ENCODE data around the gene PIN1.
"Not testable (repeated sequence)": the region's sequence is repeated elsewhere in the genome, so short reads cannot be mapped to it uniquely, and the experiment has no call there.

PIN1 gene

DNA sequence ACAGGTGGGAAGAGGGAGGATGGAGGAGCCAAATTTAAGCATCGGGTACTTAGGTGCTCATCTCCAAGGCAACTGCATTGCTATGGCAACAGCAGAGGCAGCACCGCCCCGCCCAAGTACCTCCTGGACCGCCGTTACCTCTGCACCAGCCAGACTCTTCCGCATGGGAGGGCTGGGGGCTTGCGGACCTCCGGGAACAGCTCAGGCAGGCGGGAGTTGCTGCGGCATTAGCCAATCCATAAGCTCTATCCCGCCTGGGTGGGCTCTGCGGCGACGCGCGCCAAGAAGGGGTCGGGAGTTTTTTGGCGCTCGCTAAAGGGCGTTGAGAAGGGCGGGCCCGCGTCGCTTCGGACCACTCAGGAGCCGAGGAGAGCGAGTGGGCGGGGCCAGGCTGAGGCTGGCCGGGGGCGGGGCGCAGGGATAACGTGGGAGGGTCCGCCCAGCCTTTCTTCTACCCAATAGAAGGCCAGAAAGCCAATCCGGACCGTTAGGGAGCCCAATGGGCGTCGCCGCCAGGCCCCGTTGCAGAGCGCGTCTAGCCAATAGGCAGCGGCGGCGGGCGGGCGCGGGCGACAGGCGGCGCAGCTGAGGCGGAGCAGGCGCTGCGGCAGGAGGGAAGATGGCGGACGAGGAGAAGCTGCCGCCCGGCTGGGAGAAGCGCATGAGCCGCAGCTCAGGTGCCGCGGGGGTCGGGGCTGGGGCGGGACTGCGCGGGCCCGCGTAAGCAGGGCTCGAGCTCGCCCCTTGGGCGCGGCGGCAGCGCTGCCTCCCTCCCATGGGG lies at the start of gene PIN1:
TSS of gene PIN1 (plus strand) at position 593 of the 781 bp plus-strand sequence. CDS start at position 620, 27 bp downstream.
- DNase-seq, result peak; percentile 99

DNA sequence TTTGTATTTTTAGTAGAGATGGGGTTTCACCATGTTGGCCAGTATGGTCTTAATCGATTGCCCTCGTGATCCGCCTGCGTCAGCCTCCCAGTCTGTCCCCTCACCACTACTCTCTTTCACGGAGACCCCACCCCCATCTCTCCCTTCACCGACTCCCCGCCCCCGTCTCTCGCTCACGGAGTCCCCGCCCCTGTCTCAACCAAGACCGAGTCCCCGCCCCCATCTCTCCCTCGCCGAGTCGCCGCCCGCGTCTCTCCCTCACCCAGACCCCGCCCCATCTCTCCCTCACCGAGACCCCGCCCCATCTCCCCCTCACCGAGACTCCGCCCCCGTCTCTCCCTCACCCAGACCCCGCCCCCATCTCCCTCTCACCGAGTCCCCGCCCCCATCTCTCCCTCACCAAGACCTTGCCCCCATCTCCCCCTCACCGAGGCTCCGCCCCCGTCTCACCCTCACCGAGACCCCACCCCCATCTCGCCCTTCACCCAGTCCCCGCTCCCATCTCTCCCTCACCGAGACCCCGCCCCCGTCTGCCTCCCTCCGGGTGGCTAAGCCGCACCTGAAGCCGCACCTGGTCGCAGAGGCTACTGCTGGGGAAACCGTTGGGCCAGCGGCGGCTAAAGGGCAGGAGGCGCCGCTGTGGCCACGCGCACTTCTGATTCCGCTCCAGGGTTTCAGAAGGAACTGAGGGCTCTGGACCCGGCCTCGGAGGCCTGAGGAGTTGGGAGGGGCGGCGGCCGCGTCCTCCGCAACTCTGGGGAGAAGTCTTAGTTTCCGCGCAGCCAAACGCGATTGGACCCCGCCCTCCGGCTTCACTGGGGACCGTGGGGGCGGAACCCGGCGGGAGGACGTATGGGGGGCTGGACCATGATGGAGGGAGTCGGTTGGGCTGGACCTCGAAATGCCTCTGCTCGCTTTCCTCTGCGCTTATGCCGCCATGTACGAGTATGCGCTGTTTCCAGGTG lies 49.5 kb upstream of the PIN1 start:
- peak; percentile 95 for DNase-seq

DNA sequence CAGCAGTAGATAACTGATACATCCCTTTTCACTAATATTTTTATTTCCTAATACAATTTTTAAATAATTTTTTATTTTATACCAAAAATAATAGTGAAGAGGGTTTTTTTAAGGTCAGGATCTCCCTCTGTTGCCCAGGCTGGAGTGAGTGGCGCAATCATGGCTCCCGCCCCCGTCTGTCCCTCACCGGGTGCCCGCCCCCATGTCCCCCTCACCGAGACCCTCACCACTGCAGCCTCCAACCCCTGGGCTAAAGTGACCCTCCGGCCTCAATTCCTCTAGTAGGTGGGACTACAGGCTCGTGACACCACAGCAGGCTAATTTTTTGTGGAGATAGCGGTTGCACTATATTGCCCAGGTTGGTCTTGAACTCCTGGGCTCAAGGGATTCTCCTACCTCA lies 48.8 kb upstream of the PIN1 start:
- no peak for DNase-seq

DNA sequence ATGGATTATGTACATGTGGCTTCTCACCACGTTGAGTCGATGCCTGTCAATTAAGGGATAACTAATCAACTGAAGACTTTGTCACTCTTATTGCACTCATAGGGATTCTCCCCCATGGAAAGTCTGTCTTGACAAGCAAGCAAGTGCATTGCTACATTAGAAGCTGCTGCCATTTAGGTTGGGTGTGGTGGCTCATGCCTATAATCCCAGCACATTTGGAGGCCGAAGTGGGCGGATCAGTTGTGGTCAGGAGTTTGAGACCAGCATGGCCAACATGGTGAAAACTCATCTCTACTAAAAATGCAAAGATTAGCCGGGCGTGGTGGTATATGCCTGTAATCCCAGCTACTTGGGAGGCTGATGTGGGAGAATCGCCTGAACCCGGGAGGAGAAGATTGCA lies 48.3 kb upstream of the PIN1 start:
- no peak for DNase-seq

GRCh38 chr19:9788604-9789003 lies 46.5 kb upstream of the PIN1 start:
- DNase-seq, result not testable (repeated sequence)

DNA sequence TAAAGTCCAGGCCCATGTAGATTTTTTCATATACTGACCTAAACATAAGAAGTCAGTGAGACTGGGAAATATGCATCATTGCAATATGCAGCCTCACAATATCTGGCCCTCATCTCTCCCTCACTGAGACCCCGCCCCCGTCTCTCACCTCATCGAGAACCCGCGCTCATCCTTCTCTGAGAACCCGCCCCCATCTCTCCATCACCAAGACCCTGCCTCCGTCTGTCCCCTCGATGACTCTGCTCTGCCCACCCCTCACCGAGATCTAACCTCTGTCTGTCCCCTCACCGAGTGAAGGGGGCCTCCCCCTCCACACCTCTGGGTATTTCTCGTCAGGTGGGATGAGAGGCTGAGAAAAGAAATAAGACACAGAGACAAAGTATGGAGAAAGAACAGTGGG lies 46.1 kb upstream of the PIN1 start:
- no peak for DNase-seq

DNA sequence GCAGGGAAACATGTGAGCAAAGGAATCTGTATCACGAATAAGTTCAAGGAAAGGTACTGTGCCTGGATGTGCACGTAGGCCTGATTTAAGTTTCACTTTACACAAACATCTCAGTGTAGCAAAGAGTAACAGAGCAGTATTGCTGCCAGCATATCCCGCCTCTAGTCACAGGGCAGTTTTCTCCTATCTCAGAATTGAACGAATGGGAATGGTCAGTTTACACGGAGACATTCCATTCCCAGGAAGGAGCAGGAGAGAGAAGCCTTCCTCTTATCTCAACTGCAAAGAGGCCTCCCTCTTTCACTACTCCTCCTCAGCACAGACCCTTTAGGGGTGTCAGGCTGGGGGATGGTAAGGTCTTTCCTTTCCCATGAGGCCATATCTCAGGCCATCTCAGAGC lies 45.5 kb upstream of the PIN1 start:
- DNase-seq, result not testable (repeated sequence)

DNA sequence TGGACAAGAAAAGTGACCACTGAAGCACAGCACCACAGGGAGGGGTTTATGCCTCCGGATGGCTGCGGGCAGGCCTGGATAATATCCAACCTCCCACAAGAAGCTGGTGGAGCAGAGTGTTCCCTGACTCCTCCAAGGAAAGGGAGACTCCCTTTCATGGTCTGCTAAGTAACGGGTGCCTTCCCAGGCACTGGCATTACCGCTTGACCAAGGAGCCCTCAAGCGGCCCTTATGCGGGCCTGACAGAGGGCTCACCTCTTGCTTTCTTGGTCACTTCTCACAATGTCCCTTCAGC lies 44.1 kb upstream of the PIN1 start:
- DNase-seq, result not testable (repeated sequence)

DNA sequence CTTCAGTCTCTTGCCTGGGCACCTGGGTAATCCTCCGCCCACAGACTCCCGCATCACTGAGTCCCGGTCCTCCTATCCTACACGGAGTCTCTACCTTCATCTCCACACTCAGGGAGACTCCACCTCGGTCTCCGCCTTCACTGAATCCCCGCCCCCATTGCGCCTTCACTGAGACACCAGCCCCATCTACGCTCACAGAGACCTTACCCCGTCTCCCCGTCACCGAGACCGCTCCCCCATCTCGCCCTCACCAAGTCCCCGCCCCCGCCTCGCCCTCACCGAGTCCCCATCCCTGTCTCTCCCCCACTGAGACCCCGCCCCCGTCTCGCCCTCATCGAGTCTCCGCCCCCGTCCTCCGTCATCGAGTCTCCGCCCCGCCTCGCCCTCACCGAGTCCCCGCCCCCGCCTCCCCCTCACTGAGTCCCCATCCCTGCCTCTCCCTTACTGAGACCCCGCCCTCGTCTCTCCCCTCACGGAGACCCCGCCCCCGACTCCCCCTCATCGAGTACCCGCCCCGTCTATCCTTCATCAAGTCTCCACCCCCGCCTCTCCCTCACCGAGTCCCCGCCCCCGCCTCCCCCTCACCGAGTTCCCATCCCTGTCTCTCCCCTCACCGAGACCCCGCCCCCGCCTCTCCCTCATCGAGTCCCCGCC lies 43.4 kb upstream of the PIN1 start:
- peak; percentile 94 for DNase-seq

DNA sequence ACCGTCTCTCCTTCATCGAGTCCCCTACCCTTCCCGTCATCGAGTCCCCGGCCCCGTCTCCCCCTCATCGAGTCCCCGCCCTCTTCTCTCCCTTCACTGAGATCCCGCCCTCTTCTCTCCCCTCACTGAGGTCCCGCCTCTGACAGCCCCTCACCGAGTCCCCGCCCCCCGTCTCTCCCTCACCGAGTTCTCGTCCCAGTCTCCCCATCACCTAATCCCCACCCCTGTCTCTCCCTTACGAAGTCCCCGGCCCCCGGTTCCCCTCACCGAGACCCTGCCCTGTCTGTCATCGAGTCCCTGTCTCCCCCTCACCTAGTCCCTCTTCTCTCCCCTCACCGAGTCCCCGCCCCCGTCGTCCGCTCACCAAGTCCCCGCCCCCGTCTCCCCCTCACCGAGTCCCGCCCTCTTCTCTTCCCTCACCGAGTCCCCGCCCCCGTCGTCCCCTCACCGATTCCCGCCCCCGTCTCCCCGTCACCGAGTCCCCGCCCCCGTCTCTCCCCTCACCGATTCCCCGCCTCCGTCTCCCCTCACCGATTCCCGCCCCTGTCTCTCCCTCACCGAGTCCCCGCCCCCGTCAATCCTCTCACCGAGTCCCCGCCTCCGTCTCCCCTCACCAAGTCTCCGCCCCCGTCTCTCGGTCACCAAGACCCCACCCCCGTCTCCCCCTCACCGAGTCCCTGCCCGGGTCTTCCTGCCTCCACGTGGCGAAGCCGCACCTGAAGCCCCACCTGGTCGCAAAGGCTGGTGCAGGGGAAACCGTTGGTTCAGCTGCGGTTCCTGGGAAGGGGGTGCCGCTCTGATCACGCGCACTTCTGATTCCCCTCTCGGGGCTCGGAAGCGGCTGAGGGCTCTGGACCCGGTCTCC lies 42.7 kb upstream of the PIN1 start:
- peak; percentile 95 for DNase-seq

- no peak for DNase-seq
Observed at GRCh38 chr19:9793071-9793591, 42.0 kb upstream of the PIN1 start.

DNA sequence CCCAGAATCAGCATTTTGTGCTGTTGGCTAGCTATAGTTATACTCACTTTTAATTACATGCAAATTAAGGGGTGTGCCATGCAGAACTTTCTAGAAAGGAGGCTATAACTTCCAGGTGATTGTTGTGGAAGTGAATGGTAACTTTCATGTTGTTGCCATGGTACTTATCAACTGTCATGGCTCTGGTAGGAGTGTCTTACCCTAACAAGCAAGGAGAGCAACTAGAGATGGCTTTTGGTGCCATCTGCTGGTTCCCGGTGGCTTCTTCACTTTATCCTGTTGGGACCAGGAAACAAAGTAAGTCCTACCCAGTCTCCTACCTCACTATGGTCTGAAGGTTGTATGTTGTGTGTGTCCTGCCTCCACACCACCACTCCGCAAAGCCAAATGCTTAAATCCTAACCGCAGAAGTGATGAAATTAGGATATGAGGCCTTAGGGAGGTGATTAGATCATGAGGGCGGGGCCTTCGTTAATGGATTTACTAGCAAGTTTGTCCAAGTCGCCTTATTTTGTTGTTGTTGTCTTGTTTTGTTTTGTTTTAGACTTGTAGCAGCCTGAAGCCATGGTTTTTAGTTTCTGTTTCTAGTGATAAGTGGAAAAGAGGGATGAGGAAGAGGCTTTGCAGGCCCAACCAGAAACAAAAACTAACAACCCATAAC lies 38.9 kb upstream of the PIN1 start:
- DNase-seq, result peak; percentile 87

- DNase-seq, result no peak
Observed at GRCh38 chr19:9797871-9798270, 37.2 kb upstream of the PIN1 start.

DNA sequence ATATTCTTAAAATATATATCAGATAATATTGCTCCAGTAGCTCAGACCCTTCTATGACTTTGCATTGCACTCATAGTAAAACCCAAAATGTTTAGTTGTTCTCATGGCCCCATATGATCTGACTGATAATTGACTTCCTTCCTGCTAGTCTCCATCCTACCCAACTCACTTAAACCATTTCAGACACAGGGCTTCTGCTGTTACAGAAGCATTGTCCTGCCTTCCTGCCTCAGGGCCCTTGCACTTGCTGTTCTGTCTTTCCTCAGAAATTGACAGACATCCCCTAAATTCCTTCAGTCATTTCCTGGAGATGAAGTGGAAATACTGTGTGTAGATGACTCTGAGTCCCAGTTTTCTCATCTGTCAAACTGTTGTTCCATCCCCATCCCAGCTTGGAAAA lies 36.0 kb upstream of the PIN1 start:
- no peak for DNase-seq

DNA sequence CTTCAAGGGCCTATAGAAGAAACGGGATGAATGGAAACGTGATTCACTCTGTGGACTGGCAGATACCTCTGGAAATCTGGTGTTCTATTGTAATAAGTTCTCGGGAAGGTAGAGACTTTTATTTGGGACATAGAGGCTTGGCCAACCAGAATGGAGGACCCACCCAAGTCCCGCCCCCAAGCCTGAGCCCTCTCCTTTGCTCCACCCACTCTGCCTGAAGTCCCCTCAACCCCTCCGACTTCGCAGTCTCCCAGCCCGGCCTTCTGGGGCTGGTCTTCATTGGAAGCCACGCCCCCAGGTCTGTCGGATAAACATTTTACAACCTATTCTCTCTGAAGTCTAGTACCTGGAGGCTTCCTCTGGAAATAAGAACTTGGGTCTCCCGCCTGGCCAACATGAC lies 33.1 kb upstream of the PIN1 start:
- no peak for DNase-seq

GRCh38 chr19:9806803-9807202 lies 28.3 kb upstream of the PIN1 start:
- DNase-seq, result no peak

DNA sequence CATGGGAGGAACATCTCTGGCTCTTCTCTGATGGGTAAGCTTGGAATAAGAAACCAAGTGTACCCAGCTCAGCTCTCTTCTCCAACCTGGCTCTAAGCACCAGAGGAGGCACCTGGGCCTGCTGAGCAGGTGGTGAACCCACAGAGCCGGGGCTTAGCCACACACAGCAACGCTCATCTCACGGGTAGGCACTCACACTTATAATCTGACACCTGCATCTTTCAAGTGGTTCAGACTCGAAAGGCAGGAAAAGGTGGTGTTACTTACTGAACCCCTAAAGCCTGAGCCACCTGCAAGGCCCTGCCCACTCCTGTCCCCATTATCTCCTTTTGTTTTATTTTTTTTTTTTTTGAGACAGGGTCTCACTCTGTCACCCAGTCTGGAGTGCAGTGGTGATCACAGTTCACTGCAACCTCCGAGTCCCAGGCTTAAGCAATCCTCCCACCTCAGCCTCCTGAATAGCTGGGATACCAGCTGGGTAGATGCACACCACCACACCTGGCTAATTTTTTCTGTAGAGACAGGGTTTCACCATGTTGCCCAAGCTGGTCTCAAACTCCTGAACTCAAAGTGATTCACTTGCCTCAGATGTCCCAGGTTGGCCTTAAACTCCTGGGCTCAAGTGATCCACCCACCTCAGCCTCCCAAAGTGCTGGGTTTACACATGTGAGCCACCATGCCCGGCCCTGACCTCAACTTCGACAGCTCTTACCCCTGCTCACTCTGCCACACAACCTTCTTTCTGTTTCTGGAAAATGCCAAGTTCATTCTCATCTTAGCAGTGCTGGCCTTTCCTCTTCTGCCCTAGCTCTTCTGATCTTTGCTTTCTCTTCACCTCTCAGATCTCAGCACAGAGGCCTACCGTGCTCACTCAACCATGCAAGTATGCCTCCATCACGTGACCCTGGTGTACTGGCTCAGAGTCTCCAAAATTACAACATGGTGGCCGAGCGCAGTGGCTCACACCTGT lies 26.0 kb upstream of the PIN1 start:
- DNase-seq, result no peak

GRCh38 chr19:9811139-9811538 lies 24.0 kb upstream of the PIN1 start:
- DNase-seq, result no peak

GRCh38 chr19:9818175-9818733 lies 16.9 kb upstream of the PIN1 start:
- no peak for DNase-seq
